Body of pancreas (tissue), 4 donors: ENCODE results near the gene OR4P4.

ENCODE experiments used
- CTCF ChIP-seq, 7 experiments: fragments of 450-650 bp in 4 of 7; fragments of 200-600 bp in 3 of 7; sonication (generic) in 3 of 7; IDR thresholded peaks; one replicate each; pipeline ENCODE4 v1.5.1; 2016 to 2019; ENCODE audit warnings: antibody characterized with exemption in 7 of 7
- POLR2A ChIP-seq, 3 donors: fragments of 450-650 bp; IDR thresholded peaks; one replicate each; pipeline ENCODE4 v1.6.1; 2016; ENCODE audit warnings: antibody characterized with exemption in 3 of 3, mild to moderate bottlenecking in 2 of 3

GRCh38 chr11:55669376-55669775 lies 34.5 kb downstream of the OR4P4 start:
- TF ChIP-seq CTCF (IDR thresholded peaks at IDR 0.05) (no peak), POLR2A (IDR thresholded peaks at IDR 0.05) (no peak)
